ENCODE data around the gene CACNA1E. TPM values are rescaled to one million over a fixed set of nuclear protein-coding genes. Genes with fewer than 3 reads are reported as not detected.

The CACNA1E gene
- total and polyA plus RNA-seq, 2 of the 13 experiments (the other 11 are each of a cell fraction or from before 2014, with no cell fraction given) = not detected

DNA sequence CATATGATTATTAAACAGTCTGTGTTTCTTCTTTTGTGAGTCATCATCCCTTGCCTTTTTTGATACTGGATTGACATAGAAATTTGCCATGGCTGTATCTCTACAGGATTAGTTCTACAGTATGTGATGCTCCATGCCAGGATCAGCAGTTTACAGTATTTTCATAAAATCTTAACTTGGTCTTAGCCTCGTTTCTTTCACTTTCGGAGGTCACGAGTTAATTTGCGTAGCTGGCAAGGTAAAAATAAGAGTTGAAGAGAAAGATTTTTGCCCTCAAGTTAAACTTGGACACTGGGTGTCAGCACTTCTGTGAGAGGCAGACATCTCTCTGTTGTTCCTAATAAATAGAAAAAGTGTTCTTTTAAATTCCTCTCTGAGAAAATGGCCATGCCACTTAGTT lies 79.1 kb downstream of the CACNA1E start:
- H3K9ac ChIP-seq (ENCODE audit: insufficient read depth, low read depth, low read length) = no peak overlapping the region
- H3K27me3 ChIP-seq (ENCODE audit: control insufficient read depth in 1 of 2, insufficient read depth in 2 of 2, low read length in 2 of 2) = peaks cover 0 to 6% of the 10 kb centered on the region in 2 experiments; a peak in 1 of 5 replicates
- no peak overlapping the region for H3K4me2 ChIP-seq (ENCODE audit: low read depth, low read length)
- no peaks in the 10 kb centered on the region for H4K20me1 ChIP-seq (ENCODE audit: insufficient read depth, low read length)
- no peak for DNase-seq (ENCODE audit: low spot score)
- H2AFZ ChIP-seq (ENCODE audit: low read length) = no peak overlapping the region
- no peaks in the 10 kb centered on the region for H3K79me2 ChIP-seq (ENCODE audit: insufficient read depth, low read length)
- H3K4me3 ChIP-seq (replicated peaks in 1 of 3; ENCODE audit: insufficient read depth in 1 of 3, low read depth in 2 of 3, low read length in 3 of 3) = no peak overlapping the region
- ChIA-PET CTCF (ENCODE audit: low intra/inter-chr PET ratio, low total read pairs) (no interaction called here), POLR2A (no interaction called here)
- FAIRE-seq = no peak
- ATAC-seq = no peak
- intact Hi-C loops (cut with micrococcal nuclease; ENCODE audit: unreplicated experiment) = no loop called here
- no peaks in the 10 kb centered on the region for H3K4me1 ChIP-seq (ENCODE audit: insufficient read depth, low read length)
- no peak overlapping the region for H3K27ac ChIP-seq (ENCODE audit: extremely low read length, insufficient read depth, low read length)
- WGBS (ENCODE audit: low lambda C conversion rate) = 18% methylated on average over 4 of the region's 4 CpGs
- BruUV-seq (replicated peaks) = no TSS peak
- in situ Hi-C loops (cut with HindIII; ENCODE audit: extremely low pct_ligation_motif_present, low pct_unique_long_range_greater_than_20kb) = no loop called here
- H3K9me3 ChIP-seq (ENCODE audit: low read length) = no peaks in the 10 kb centered on the region
- no peaks in the 10 kb centered on the region for H3K36me3 ChIP-seq (replicated peaks in 1 of 2; ENCODE audit: control insufficient read depth in 1 of 2, insufficient read depth in 2 of 2, low read length in 2 of 2)
- TF ChIP-seq MLX (CRISPR knock-in tag; IDR thresholded peaks at IDR 0.05) = no peak

DNA sequence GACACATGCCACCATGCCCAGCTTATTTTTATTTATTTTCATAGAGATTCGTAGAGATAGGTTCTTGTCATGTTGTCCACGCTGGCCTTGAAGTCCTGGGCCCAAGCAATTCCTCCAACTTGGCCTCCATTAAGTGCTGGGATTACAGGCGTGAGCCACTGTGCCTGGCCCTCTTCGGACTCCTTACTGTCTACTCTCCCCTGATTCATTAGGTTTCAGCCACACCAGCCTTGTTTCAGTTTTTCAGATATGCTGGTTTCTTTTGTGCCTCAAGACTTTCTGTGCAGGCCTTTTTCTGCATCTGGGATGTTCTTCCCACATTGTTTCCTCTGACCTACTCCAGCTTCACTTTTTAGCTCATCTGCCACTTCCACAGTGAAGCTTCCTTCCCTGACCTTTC lies 85.4 kb downstream of the CACNA1E start:
- ATAC-seq = no peak
- Histone ChIP-seq H3K9ac (ENCODE audit: insufficient read depth, low read depth, low read length) (no peak overlapping the region), H3K27me3 (ENCODE audit: control insufficient read depth in 1 of 2, insufficient read depth in 2 of 2, low read length in 2 of 2) (no peaks in the 10 kb centered on the region), H4K20me1 (ENCODE audit: insufficient read depth, low read length) (no peaks in the 10 kb centered on the region), H3K4me1 (ENCODE audit: insufficient read depth, low read length) (no peaks in the 10 kb centered on the region), H3K4me3 (replicated peaks in 1 of 3; ENCODE audit: insufficient read depth in 1 of 3, low read depth in 2 of 3, low read length in 3 of 3) (no peak overlapping the region), H3K27ac (ENCODE audit: extremely low read length, insufficient read depth, low read length) (no peak overlapping the region), H3K79me2 (ENCODE audit: insufficient read depth, low read length) (no peaks in the 10 kb centered on the region), H3K4me2 (ENCODE audit: low read depth, low read length) (no peak overlapping the region), H3K9me3 (ENCODE audit: low read length) (no peaks in the 10 kb centered on the region), H2AFZ (ENCODE audit: low read length) (no peak overlapping the region), H3K36me3 (replicated peaks in 1 of 2; ENCODE audit: control insufficient read depth in 1 of 2, insufficient read depth in 2 of 2, low read length in 2 of 2) (no peaks in the 10 kb centered on the region)
- WGBS (ENCODE audit: low lambda C conversion rate) = 1% methylated on average over 4 of the region's 4 CpGs
- in situ Hi-C loops (cut with HindIII; ENCODE audit: extremely low pct_ligation_motif_present, low pct_unique_long_range_greater_than_20kb) (no loop called here), intact Hi-C loops (cut with micrococcal nuclease; ENCODE audit: unreplicated experiment) (no loop called here)
- POLR2A ChIA-PET = no interaction called here
- no peak for TF ChIP-seq ZNF34 (CRISPR knock-in tag; IDR thresholded peaks at IDR 0.05; ENCODE audit: borderline replicate concordance)
- TF ChIP-seq RARA (CRISPR knock-in tag; IDR thresholded peaks at IDR 0.05) = no peak
- TF ChIP-seq KAT8 (CRISPR knock-in tag; IDR thresholded peaks at IDR 0.05) = no peak
- TF ChIP-seq KDM3A (CRISPR knock-in tag; IDR thresholded peaks at IDR 0.05; ENCODE audit: low read depth) = no peak
- no peak for TF ChIP-seq HES4 (CRISPR knock-in tag; IDR thresholded peaks at IDR 0.05; ENCODE audit: borderline replicate concordance)
- FAIRE-seq = no peak
- DNase-seq (ENCODE audit: low spot score) = no peak
- BruUV-seq (replicated peaks) = no TSS peak
- CTCF ChIA-PET (ENCODE audit: low intra/inter-chr PET ratio, low total read pairs) = no interaction called here

All from HepG2 (cell line).